ENCODE results near the gene IGSF21.

Gene IGSF21

DNA sequence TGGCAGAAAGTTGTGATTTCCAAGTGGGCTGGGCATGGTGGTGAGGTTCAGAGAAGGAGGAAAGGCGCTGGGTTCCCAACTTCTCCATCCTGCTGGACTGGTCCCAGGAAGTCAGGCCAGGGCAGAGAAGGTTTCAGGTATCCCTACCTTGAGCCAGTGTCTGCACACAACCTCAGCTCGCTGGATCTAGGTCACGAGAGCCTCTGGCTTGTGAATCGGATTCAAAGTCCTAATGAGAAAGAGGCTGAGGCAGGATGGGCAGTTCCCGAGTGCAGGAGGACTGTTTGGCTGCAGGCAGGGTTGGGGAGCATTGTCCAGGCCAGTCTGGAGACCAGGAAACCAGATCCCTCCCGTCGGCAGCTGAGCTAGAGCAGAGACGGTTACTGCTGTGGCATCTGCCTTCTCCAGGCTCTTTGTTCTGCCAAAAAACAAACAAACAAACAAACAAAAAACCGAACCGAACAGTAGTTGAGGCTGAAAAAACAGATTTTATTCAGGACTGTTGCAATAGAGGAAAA lies 19.5 kb upstream of the IGSF21 start:
- no peak overlapping the region for H3K4me2 ChIP-seq (ENCODE audit: low read length)
- H3K79me2 ChIP-seq (ENCODE audit: control insufficient read depth, low read length), result no peaks in the 10 kb centered on the region
- H4K20me1 ChIP-seq (ENCODE audit: control insufficient read depth, insufficient read depth, low read depth, low read length), result no peaks in the 10 kb centered on the region
- no peaks in the 10 kb centered on the region for H3F3A ChIP-seq (ENCODE audit: control insufficient read depth, insufficient read depth)
- H3K36me3 ChIP-seq (ENCODE audit: control insufficient read depth, low read length), result no peaks in the 10 kb centered on the region
- no peaks in the 10 kb centered on the region for H3K9me2 ChIP-seq (replicated peaks; ENCODE audit: control insufficient read depth, low read length)
- H3K27ac ChIP-seq (ENCODE audit: low read depth, low read length), result no peak overlapping the region
- no peaks in the 10 kb centered on the region for H3K27me3 ChIP-seq (ENCODE audit: control insufficient read depth, low read length)
- H3K4me1 ChIP-seq (ENCODE audit: control insufficient read depth, low read length), result no peaks in the 10 kb centered on the region
- no peak overlapping the region for H3K4me3 ChIP-seq (ENCODE audit: low read length)
- no peak for TF ChIP-seq EZH2phosphoT487 (IDR thresholded peaks at IDR 0.05; ENCODE audit: borderline replicate concordance, low read length)
- TF ChIP-seq CTCF (IDR thresholded peaks at IDR 0.05; ENCODE audit: low read depth, low read length, poor library complexity, severe bottlenecking), result no peak
- H3K9me3 ChIP-seq (ENCODE audit: control insufficient read depth, insufficient read depth, low read length), result no peaks in the 10 kb centered on the region

DNA sequence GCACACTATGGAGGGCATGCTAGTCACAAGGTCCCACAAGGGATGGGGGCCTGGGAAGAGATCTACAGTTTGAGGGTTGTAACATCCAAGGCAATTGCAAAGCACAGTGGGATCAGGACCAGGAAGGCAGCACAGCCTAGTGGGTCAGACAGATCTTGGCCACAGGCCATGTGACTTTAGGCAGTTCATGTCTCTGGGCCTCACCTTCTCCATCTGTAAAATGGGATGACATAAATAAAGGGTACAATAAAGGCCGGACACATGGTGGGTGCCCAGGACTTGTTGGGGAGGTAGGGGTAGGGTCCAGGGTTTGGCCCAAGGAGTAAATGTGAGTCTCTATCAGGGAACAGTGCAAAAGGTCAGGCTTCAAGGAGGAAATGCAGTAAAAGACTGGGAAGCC lies 18.1 kb upstream of the IGSF21 start:
- Histone ChIP-seq H3K9me3 (ENCODE audit: control insufficient read depth, insufficient read depth, low read length) (no peaks in the 10 kb centered on the region), H3F3A (ENCODE audit: control insufficient read depth, insufficient read depth) (no peaks in the 10 kb centered on the region), H3K36me3 (ENCODE audit: control insufficient read depth, low read length) (no peaks in the 10 kb centered on the region), H3K4me2 (ENCODE audit: low read length) (no peak overlapping the region), H3K9me2 (replicated peaks; ENCODE audit: control insufficient read depth, low read length) (no peaks in the 10 kb centered on the region), H4K20me1 (ENCODE audit: control insufficient read depth, insufficient read depth, low read depth, low read length) (no peaks in the 10 kb centered on the region), H3K4me3 (ENCODE audit: low read length) (no peak overlapping the region), H3K79me2 (ENCODE audit: control insufficient read depth, low read length) (no peaks in the 10 kb centered on the region), H3K27me3 (ENCODE audit: control insufficient read depth, low read length) (no peaks in the 10 kb centered on the region), H3K27ac (ENCODE audit: low read depth, low read length) (no peak overlapping the region), H3K4me1 (ENCODE audit: control insufficient read depth, low read length) (no peaks in the 10 kb centered on the region)
- TF ChIP-seq CTCF (IDR thresholded peaks at IDR 0.05; ENCODE audit: low read depth, low read length, poor library complexity, severe bottlenecking) (no peak), EZH2phosphoT487 (IDR thresholded peaks at IDR 0.05; ENCODE audit: borderline replicate concordance, low read length) (no peak)

- H3K27me3 ChIP-seq (ENCODE audit: control insufficient read depth, low read length), result no peaks in the 10 kb centered on the region
- H3K9me3 ChIP-seq (ENCODE audit: control insufficient read depth, insufficient read depth, low read length), result no peaks in the 10 kb centered on the region
- no peak overlapping the region for H3K4me2 ChIP-seq (ENCODE audit: low read length)
- no peak for TF ChIP-seq CTCF (IDR thresholded peaks at IDR 0.05; ENCODE audit: low read depth, low read length, poor library complexity, severe bottlenecking)
- no peak for TF ChIP-seq EZH2phosphoT487 (IDR thresholded peaks at IDR 0.05; ENCODE audit: borderline replicate concordance, low read length)
- H3K27ac ChIP-seq (ENCODE audit: low read depth, low read length), result no peak overlapping the region
- H3K36me3 ChIP-seq (ENCODE audit: control insufficient read depth, low read length), result no peaks in the 10 kb centered on the region
- H3F3A ChIP-seq (ENCODE audit: control insufficient read depth, insufficient read depth), result no peaks in the 10 kb centered on the region
- H3K9me2 ChIP-seq (replicated peaks; ENCODE audit: control insufficient read depth, low read length), result no peaks in the 10 kb centered on the region
- H3K4me1 ChIP-seq (ENCODE audit: control insufficient read depth, low read length), result no peaks in the 10 kb centered on the region
- H3K4me3 ChIP-seq (ENCODE audit: low read length), result no peak overlapping the region
- H3K79me2 ChIP-seq (ENCODE audit: control insufficient read depth, low read length), result no peaks in the 10 kb centered on the region
- H4K20me1 ChIP-seq (ENCODE audit: control insufficient read depth, insufficient read depth, low read depth, low read length), result no peaks in the 10 kb centered on the region
Measured at GRCh38 chr1:18090636-18091035, 17.0 kb upstream of the IGSF21 start.
